ENCODE results near the gene PCDH20.
"Not testable (repeated sequence)": the region's sequence is repeated elsewhere in the genome, so short reads cannot be mapped to it uniquely, and the experiment has no call there.

The PCDH20 gene

GRCh38 chr13:61410669-61411297, 4.9 kb downstream of the PCDH20 start:
- no peak for DNase-seq (ENCODE audit: insufficient read length, low spot score)

GRCh38 chr13:61410266-61410665, 5.4 kb downstream of the PCDH20 start:
- no peak for TF ChIP-seq POU2F2 (IDR thresholded peaks at IDR 0.05; ENCODE audit: low read depth, low read length)
- no peak for TF ChIP-seq SPI1 (IDR thresholded peaks at IDR 0.05; ENCODE audit: low read depth, low read length)
- no peak for TF ChIP-seq POLR2AphosphoS5 (IDR thresholded peaks at IDR 0.05; ENCODE audit: low read depth, low read length)
- TF ChIP-seq PAX5 (IDR thresholded peaks at IDR 0.05; ENCODE audit: insufficient read depth, low read length, severe bottlenecking), result no peak
- no peak for TF ChIP-seq POLR2A (IDR thresholded peaks at IDR 0.05; ENCODE audit: low read depth, low read length)
- no peak for TF ChIP-seq TAF1 (IDR thresholded peaks at IDR 0.05; ENCODE audit: low read depth, low read length)
- FAIRE-seq, result no peak
- DNase-seq (ENCODE audit: insufficient read length, low spot score), result no peak

More at GRCh38 chr13:61410669-61411297, 4.9 kb downstream of the PCDH20 start:
- TF ChIP-seq TAF1 (IDR thresholded peaks at IDR 0.05; ENCODE audit: low read depth, low read length), result no peak
- TF ChIP-seq SPI1 (IDR thresholded peaks at IDR 0.05; ENCODE audit: low read depth, low read length), result no peak
- no peak for TF ChIP-seq POLR2AphosphoS5 (IDR thresholded peaks at IDR 0.05; ENCODE audit: low read depth, low read length)
- no peak for TF ChIP-seq POLR2A (IDR thresholded peaks at IDR 0.05; ENCODE audit: low read depth, low read length)
- TF ChIP-seq POU2F2 (IDR thresholded peaks at IDR 0.05; ENCODE audit: low read depth, low read length), result no peak
- TF ChIP-seq PAX5 (IDR thresholded peaks at IDR 0.05; ENCODE audit: insufficient read depth, low read length, severe bottlenecking), result no peak
- FAIRE-seq, result no peak

GRCh38 chr13:61408571-61408970, 7.1 kb downstream of the PCDH20 start:
- no peak for DNase-seq (ENCODE audit: insufficient read length, low spot score)

GRCh38 chr13:61406275-61406674, 9.4 kb downstream of the PCDH20 start:
- no peak for TF ChIP-seq SPI1 (IDR thresholded peaks at IDR 0.05; ENCODE audit: low read depth, low read length)
- no peak for TF ChIP-seq POLR2AphosphoS5 (IDR thresholded peaks at IDR 0.05; ENCODE audit: low read depth, low read length)
- no peak for TF ChIP-seq POLR2A (IDR thresholded peaks at IDR 0.05; ENCODE audit: low read depth, low read length)
- no peak for TF ChIP-seq TAF1 (IDR thresholded peaks at IDR 0.05; ENCODE audit: low read depth, low read length)
- no peak for TF ChIP-seq POU2F2 (IDR thresholded peaks at IDR 0.05; ENCODE audit: low read depth, low read length)
- TF ChIP-seq PAX5 (IDR thresholded peaks at IDR 0.05; ENCODE audit: insufficient read depth, low read length, severe bottlenecking), result no peak
- FAIRE-seq (no peak), DNase-seq (ENCODE audit: insufficient read length, low spot score) (no peak)

More at GRCh38 chr13:61408571-61408970, 7.1 kb downstream of the PCDH20 start:
- no peak for FAIRE-seq
- TF ChIP-seq POLR2AphosphoS5 (IDR thresholded peaks at IDR 0.05; ENCODE audit: low read depth, low read length) (no peak), POU2F2 (IDR thresholded peaks at IDR 0.05; ENCODE audit: low read depth, low read length) (no peak), POLR2A (IDR thresholded peaks at IDR 0.05; ENCODE audit: low read depth, low read length) (no peak), PAX5 (IDR thresholded peaks at IDR 0.05; ENCODE audit: insufficient read depth, low read length, severe bottlenecking) (no peak), SPI1 (IDR thresholded peaks at IDR 0.05; ENCODE audit: low read depth, low read length) (no peak), TAF1 (IDR thresholded peaks at IDR 0.05; ENCODE audit: low read depth, low read length) (no peak)

- no peak for FAIRE-seq
- TF ChIP-seq SPI1 (IDR thresholded peaks at IDR 0.05; ENCODE audit: low read depth, low read length) (no peak), PAX5 (IDR thresholded peaks at IDR 0.05; ENCODE audit: insufficient read depth, low read length, severe bottlenecking) (no peak), POLR2A (IDR thresholded peaks at IDR 0.05; ENCODE audit: low read depth, low read length) (no peak), POLR2AphosphoS5 (IDR thresholded peaks at IDR 0.05; ENCODE audit: low read depth, low read length) (no peak), POU2F2 (IDR thresholded peaks at IDR 0.05; ENCODE audit: low read depth, low read length) (no peak), TAF1 (IDR thresholded peaks at IDR 0.05; ENCODE audit: low read depth, low read length) (no peak)
- DNase-seq (ENCODE audit: insufficient read length, low spot score), result no peak
Measured at GRCh38 chr13:61396121-61396520, 19.5 kb downstream of the PCDH20 start.

- FAIRE-seq, result no peak
- no peak for DNase-seq (ENCODE audit: insufficient read length, low spot score)
- no peak for TF ChIP-seq POU2F2 (IDR thresholded peaks at IDR 0.05; ENCODE audit: low read depth, low read length)
- TF ChIP-seq POLR2AphosphoS5 (IDR thresholded peaks at IDR 0.05; ENCODE audit: low read depth, low read length), result no peak
- TF ChIP-seq POLR2A (IDR thresholded peaks at IDR 0.05; ENCODE audit: low read depth, low read length), result no peak
- no peak for TF ChIP-seq SPI1 (IDR thresholded peaks at IDR 0.05; ENCODE audit: low read depth, low read length)
- TF ChIP-seq PAX5 (IDR thresholded peaks at IDR 0.05; ENCODE audit: insufficient read depth, low read length, severe bottlenecking), result no peak
- TF ChIP-seq TAF1 (IDR thresholded peaks at IDR 0.05; ENCODE audit: low read depth, low read length), result no peak
Measured at GRCh38 chr13:61391426-61391825, 24.2 kb downstream of the PCDH20 start.

GRCh38 chr13:61387694-61388093, 28.0 kb downstream of the PCDH20 start:
- DNase-seq (ENCODE audit: insufficient read length, low spot score), result no peak
- FAIRE-seq, result no peak
- TF ChIP-seq TAF1 (IDR thresholded peaks at IDR 0.05; ENCODE audit: low read depth, low read length) (no peak), PAX5 (IDR thresholded peaks at IDR 0.05; ENCODE audit: insufficient read depth, low read length, severe bottlenecking) (no peak), SPI1 (IDR thresholded peaks at IDR 0.05; ENCODE audit: low read depth, low read length) (no peak), POLR2A (IDR thresholded peaks at IDR 0.05; ENCODE audit: low read depth, low read length) (no peak), POU2F2 (IDR thresholded peaks at IDR 0.05; ENCODE audit: low read depth, low read length) (no peak), POLR2AphosphoS5 (IDR thresholded peaks at IDR 0.05; ENCODE audit: low read depth, low read length) (no peak)

GRCh38 chr13:61383111-61383510, 32.5 kb downstream of the PCDH20 start:
- TF ChIP-seq POU2F2 (IDR thresholded peaks at IDR 0.05; ENCODE audit: low read depth, low read length) (no peak), POLR2AphosphoS5 (IDR thresholded peaks at IDR 0.05; ENCODE audit: low read depth, low read length) (no peak), TAF1 (IDR thresholded peaks at IDR 0.05; ENCODE audit: low read depth, low read length) (no peak), POLR2A (IDR thresholded peaks at IDR 0.05; ENCODE audit: low read depth, low read length) (no peak), PAX5 (IDR thresholded peaks at IDR 0.05; ENCODE audit: insufficient read depth, low read length, severe bottlenecking) (no peak), SPI1 (IDR thresholded peaks at IDR 0.05; ENCODE audit: low read depth, low read length) (no peak)
- FAIRE-seq (no peak), DNase-seq (ENCODE audit: insufficient read length, low spot score) (no peak)

- FAIRE-seq, result no peak
- TF ChIP-seq POU2F2 (IDR thresholded peaks at IDR 0.05; ENCODE audit: low read depth, low read length) (no peak), POLR2AphosphoS5 (IDR thresholded peaks at IDR 0.05; ENCODE audit: low read depth, low read length) (no peak), PAX5 (IDR thresholded peaks at IDR 0.05; ENCODE audit: insufficient read depth, low read length, severe bottlenecking) (no peak), POLR2A (IDR thresholded peaks at IDR 0.05; ENCODE audit: low read depth, low read length) (no peak), TAF1 (IDR thresholded peaks at IDR 0.05; ENCODE audit: low read depth, low read length) (no peak), SPI1 (IDR thresholded peaks at IDR 0.05; ENCODE audit: low read depth, low read length) (no peak)
- no peak for DNase-seq (ENCODE audit: insufficient read length, low spot score)
Measured at GRCh38 chr13:61370520-61370919, 45.1 kb downstream of the PCDH20 start.

- not testable (repeated sequence) for FAIRE-seq; DNase-seq (ENCODE audit: insufficient read length, low spot score)
Measured at GRCh38 chr13:61364690-61365089, 51.0 kb downstream of the PCDH20 start.
